H9 (cell line): ENCODE results near the gene NTPCR. TPM values are rescaled to one million over a fixed set of nuclear protein-coding genes. Genes with fewer than 3 reads are reported as not detected.

Experiments
- DNase-seq: peaks from one replicate; pipeline ENCODE4 v3.0.0-alpha.2; 2017
- H2AFZ ChIP-seq: one replicate; pipeline ENCODE4 v1.6.1; 2013; ENCODE audit warnings: mild to moderate bottlenecking, low read length, control low read depth, moderate library complexity
- H2AK5ac ChIP-seq: 2 replicates; pipeline ENCODE4 v1.6.1; 2013; ENCODE audit warnings: low read length, control low read depth, mixed read lengths; ENCODE audit not compliant: insufficient read length
- H2BK120ac ChIP-seq: one replicate; pipeline ENCODE4 v1.6.1; 2013; ENCODE audit warnings: low read depth, mild to moderate bottlenecking, low read length, control low read depth, inconsistent platforms; ENCODE audit not compliant: poor library complexity, severe bottlenecking
- H2BK12ac ChIP-seq: 2 replicates; pipeline ENCODE4 v1.6.1; 2013; ENCODE audit warnings: low read length, control low read depth, mixed read lengths, low read depth; ENCODE audit not compliant: insufficient read length
- H2BK15ac ChIP-seq: 2 replicates; pipeline ENCODE4 v1.6.1; 2013; ENCODE audit warnings: low read depth, low read length, control low read depth
- H2BK20ac ChIP-seq: one replicate; pipeline ENCODE4 v1.6.1; 2013; ENCODE audit warnings: low read depth, mild to moderate bottlenecking, low read length, control low read depth, inconsistent platforms; ENCODE audit not compliant: poor library complexity, severe bottlenecking
- H2BK5ac ChIP-seq: 2 replicates; pipeline ENCODE4 v1.6.1; 2013; ENCODE audit warnings: low read length, control low read depth, mixed read lengths; ENCODE audit not compliant: insufficient read length
- H3K14ac ChIP-seq: 2 replicates; pipeline ENCODE4 v1.6.1; 2013; ENCODE audit warnings: low read length, control low read depth; ENCODE audit not compliant: insufficient read depth
- H3K18ac ChIP-seq: 2 replicates; pipeline ENCODE4 v1.6.1; 2013; ENCODE audit warnings: low read depth, mild to moderate bottlenecking, mixed read lengths, low read length, control low read depth; ENCODE audit not compliant: insufficient read length
- H3K23ac ChIP-seq: 2 replicates; pipeline ENCODE4 v1.6.1; 2013; ENCODE audit warnings: low read length, control low read depth, mixed read lengths, low read depth; ENCODE audit not compliant: insufficient read length
- H3K23me2 ChIP-seq: 2 replicates; pipeline ENCODE4 v1.6.1; 2013; ENCODE audit warnings: low read depth, mild to moderate bottlenecking, mixed read lengths, low read length, control low read depth; ENCODE audit not compliant: insufficient read length, poor library complexity, severe bottlenecking
- H3K27ac ChIP-seq: 2 replicates; pipeline ENCODE4 v1.5.1; 2013; ENCODE audit warnings: low read length, control low read depth, mixed read lengths, low read depth; ENCODE audit not compliant: insufficient read length
- H3K27me3 ChIP-seq: 2 replicates; pipeline ENCODE4 v1.6.1; 2013; ENCODE audit warnings: low read length, control low read depth, inconsistent platforms; ENCODE audit not compliant: insufficient read depth
- H3K4ac ChIP-seq: 2 replicates; pipeline ENCODE4 v1.6.1; 2013; ENCODE audit warnings: low read depth, mild to moderate bottlenecking, control low read depth, inconsistent platforms, low read length, moderate library complexity
- H3K4me1 ChIP-seq: 2 replicates; pipeline ENCODE4 v1.6.1; 2013; ENCODE audit warnings: low read length, control low read depth, inconsistent platforms; ENCODE audit not compliant: insufficient read depth
- H3K4me2 ChIP-seq: 2 replicates; pipeline ENCODE4 v1.6.1; 2013; ENCODE audit warnings: low read length, control low read depth, mixed read lengths; ENCODE audit not compliant: insufficient read length, insufficient read depth
- H3K56ac ChIP-seq: 2 replicates; pipeline ENCODE4 v1.6.1; 2013; ENCODE audit warnings: low read depth, mild to moderate bottlenecking, mixed read lengths, low read length, control low read depth; ENCODE audit not compliant: insufficient read length
- H3K79me1 ChIP-seq: 2 replicates; pipeline ENCODE4 v1.6.1; 2013; ENCODE audit warnings: low read depth, mild to moderate bottlenecking, moderate library complexity, low read length, control low read depth, inconsistent platforms; ENCODE audit not compliant: insufficient read depth, poor library complexity, severe bottlenecking
- H3K79me2 ChIP-seq: 2 replicates; pipeline ENCODE4 v1.6.1; 2013; ENCODE audit warnings: low read length, control low read depth, inconsistent platforms; ENCODE audit not compliant: insufficient read depth
- H3K9ac ChIP-seq: 2 replicates; pipeline ENCODE4 v1.6.1; 2013; ENCODE audit warnings: low read length, control low read depth, mixed read lengths; ENCODE audit not compliant: insufficient read length; ENCODE audit errors: extremely low read depth
- H3K9me3 ChIP-seq: one replicate; pipeline ENCODE4 v1.6.1; 2013; ENCODE audit warnings: low read depth, low read length, inconsistent platforms; ENCODE audit not compliant: control insufficient read depth
- H3T11ph ChIP-seq: one replicate; pipeline ENCODE4 v1.6.1; 2013; ENCODE audit warnings: mild to moderate bottlenecking, low read length, control low read depth, inconsistent platforms
- H4K20me1 ChIP-seq: one replicate; pipeline ENCODE4 v1.6.1; 2013; ENCODE audit not compliant: control insufficient read depth, insufficient read length, insufficient read depth
- H4K5ac ChIP-seq: 2 replicates; pipeline ENCODE4 v1.6.1; 2013; ENCODE audit warnings: low read depth, mild to moderate bottlenecking, mixed read lengths, low read length, control low read depth; ENCODE audit not compliant: insufficient read length
- H4K8ac ChIP-seq: replicated peaks from 2 replicates; pipeline ENCODE4 v1.6.1; 2013; ENCODE audit warnings: low read length, control low read depth, mixed read lengths, low read depth; ENCODE audit not compliant: insufficient read length
- H4K91ac ChIP-seq: 2 replicates; pipeline ENCODE4 v1.6.1; 2013; ENCODE audit warnings: low read depth, mild to moderate bottlenecking, moderate library complexity, mixed read lengths, low read length, control low read depth; ENCODE audit not compliant: insufficient read length
- H3K27ac Mint-ChIP-seq, 3 experiments: 2 replicates in 2 of 3; 3 replicates in 1 of 3; pipeline ENCODE4 v1.8.0; 2020 to 2021; ENCODE audit warnings: mixed read lengths in 3 of 3, mild to moderate bottlenecking in 1 of 3, moderate library complexity in 1 of 3
- H3K27me3 Mint-ChIP-seq: 2 replicates; pipeline ENCODE4 v1.8.0; 2021; ENCODE audit warnings: low read depth, mild to moderate bottlenecking, moderate library complexity, mixed read lengths
- H3K36me3 Mint-ChIP-seq, 3 experiments: 2 replicates in 2 of 3; 3 replicates in 1 of 3; pipeline ENCODE4 v1.8.0; 2020 to 2021; ENCODE audit warnings: low read depth in 3 of 3, mixed read lengths in 3 of 3; ENCODE audit not compliant: insufficient read depth in 1 of 3
- H3K4me1 Mint-ChIP-seq, 2 experiments: 2 replicates each; pipeline ENCODE4 v1.8.0; 2020; ENCODE audit warnings: mixed read lengths in 2 of 2
- H3K4me3 Mint-ChIP-seq, 2 experiments: 2 replicates in 1 of 2; 3 replicates in 1 of 2; pipeline ENCODE4 v1.8.0; 2020 to 2021; ENCODE audit warnings: mild to moderate bottlenecking in 2 of 2, mixed read lengths in 2 of 2, moderate library complexity in 1 of 2
- H3K9me3 Mint-ChIP-seq, 2 experiments: 2 replicates in 1 of 2; 3 replicates in 1 of 2; pipeline ENCODE4 v1.8.0; 2020; ENCODE audit warnings: mild to moderate bottlenecking in 2 of 2, mixed read lengths in 2 of 2, moderate library complexity in 1 of 2
- CTCF ChIP-seq: fragments of 200-600 bp; sonication (generic); conservative IDR thresholded peaks from 3 replicates; pipeline ENCODE4 v1.8.0; 2021; ENCODE audit warnings: antibody characterized with exemption, mild to moderate bottlenecking
- WGBS: extraction: QIAGEN DNeasy Blood & Tissue Kit; methylation state at CpG from one replicate; pipeline ENCODE4 v1.1.7; 2013; ENCODE audit warnings: missing lambda C conversion rate, low lambda C conversion rate, mixed read lengths; ENCODE audit not compliant: insufficient read length; ENCODE audit errors: extremely low coverage; 5-methylcytosine and 5-hydroxymethylcytosine counted together
- total RNA-seq: library from RNA; stranded (reverse); gene quantifications from 2 replicates; pipeline ENCODE4 v1.2.1, GENCODE V29; 2021

NTPCR gene
- total RNA-seq, 1 experiment from 2014 or later: 87.4 TPM

- no peak overlapping the region for H3K56ac ChIP-seq
- no peak overlapping the region for H3K23ac ChIP-seq
- H3K79me1 ChIP-seq: no peaks in the 10 kb centered on the region
- no peak overlapping the region for H2AK5ac ChIP-seq
- no peak for DNase-seq
- Mint-ChIP-seq H3K36me3 (peaks cover 6 to 10% (median 6%) of the 10 kb centered on the region in 3 experiments), H3K4me1 (peaks cover 29% of the 10 kb centered on the region in 2 experiments), H3K27me3 (no peaks in the 10 kb centered on the region), H3K9me3 (no peaks in the 10 kb centered on the region), H3K27ac (no peak overlapping the region), H3K4me3 (no peak overlapping the region)
- H3K27me3 ChIP-seq: no peaks in the 10 kb centered on the region
- H3K79me2 ChIP-seq: no peaks in the 10 kb centered on the region
- no peak overlapping the region for H4K5ac ChIP-seq
- H4K20me1 ChIP-seq: no peaks in the 10 kb centered on the region
- no peak for TF ChIP-seq CTCF
- H3T11ph ChIP-seq: no peak overlapping the region
- no peak overlapping the region for H3K4ac ChIP-seq
- H3K23me2 ChIP-seq: no peaks in the 10 kb centered on the region
- H2BK5ac ChIP-seq: no peak overlapping the region
- WGBS: no CpG with 5 or more reads among the region's 2 CpGs
- H4K91ac ChIP-seq: no peak overlapping the region
- no peak overlapping the region for H2BK15ac ChIP-seq
- H2BK120ac ChIP-seq: no peak overlapping the region
- H3K4me1 ChIP-seq: no peaks in the 10 kb centered on the region
- H2AFZ ChIP-seq: no peak overlapping the region
- H2BK12ac ChIP-seq: no peak overlapping the region
- H4K8ac ChIP-seq: no peak overlapping the region
- no peaks in the 10 kb centered on the region for H3K9me3 ChIP-seq
- no peak overlapping the region for H3K18ac ChIP-seq
- no peak overlapping the region for H2BK20ac ChIP-seq
- H3K14ac ChIP-seq: no peak overlapping the region
- no peak overlapping the region for H3K4me2 ChIP-seq
- no peak overlapping the region for H3K9ac ChIP-seq
- no peak overlapping the region for H3K27ac ChIP-seq
Observed at GRCh38 chr1:233025567-233025966, 75.2 kb downstream of the NTPCR start.
